GM12878 (cell line): ENCODE data around the gene CORO2B. TPM values are rescaled to one million over a fixed set of nuclear protein-coding genes. Genes with fewer than 3 reads are reported as not detected.

Source experiments
- ATAC-seq: fragments of 200-7000 bp; cut with Tn5 transposase; 3 replicates; pipeline ENCODE4 v1.9.1; 2020; ENCODE audit warnings: mild to moderate bottlenecking, moderate library complexity
- BruUV-seq: library from RNA; stranded (reverse); fragments of 400-500 nt; replicated peaks from 2 replicates; lab custom pipeline; 2021; lab: Mats Ljungman, UMichigan
- CTCF ChIA-PET: fragments of 300-600 bp; sonication (Branson Sonifier 250); formaldehyde crosslinking; extraction: SDS; loops from one replicate; lab custom pipeline; 2021; ENCODE audit warnings: inconsistent platforms; lab: Yijun Ruan, JAX
- POLR2A ChIA-PET: fragments of 350-600 bp; formaldehyde crosslinking; extraction: SDS; loops from one replicate; lab custom pipeline; 2021; ENCODE audit warnings: inconsistent platforms; lab: Charles Lee
- RAD21 ChIA-PET: fragments of 300-600 bp; sonication (Branson Sonifier 250); formaldehyde crosslinking; loops from one replicate; lab custom pipeline; 2023; ENCODE audit warnings: antibody characterized with exemption; ENCODE audit not compliant: unreplicated experiment; lab: Charles Lee
- SMC1A ChIA-PET: fragments of 300-600 bp; sonication (Branson Sonifier 250); formaldehyde crosslinking; loops from one replicate; lab custom pipeline; 2023; ENCODE audit not compliant: unreplicated experiment, uncharacterized antibody; lab: Charles Lee
- DNase-seq: peaks from one replicate; pipeline ENCODE4 v3.0.0-alpha.2; 2011; ENCODE audit warnings: low read depth, low spot score
- FAIRE-seq: peaks from 3 replicates; lab custom pipeline; 2011; peaks lifted over from hg19 to GRCh38; lab: Jason Lieb, UNC
- H2AFZ ChIP-seq: 2 replicates; pipeline ENCODE4 v1.6.0; 2011; ENCODE audit warnings: low read depth, low read length, control low read depth; ENCODE audit not compliant: control insufficient read depth
- H3K27ac ChIP-seq: 2 replicates; pipeline ENCODE4 v1.5.1; 2011; ENCODE audit warnings: control low read depth; ENCODE audit not compliant: control insufficient read depth, insufficient read depth
- H3K27me3 ChIP-seq, 2 experiments: replicated peaks in 1 of 2; 2 replicates each; pipeline versions ENCODE4 v1.6.0 to v1.6.1; 2011; ENCODE audit warnings: low read length in 1 of 2; ENCODE audit not compliant: control insufficient read depth in 2 of 2, insufficient read depth in 2 of 2
- H3K36me3 ChIP-seq, 2 experiments: 2 replicates each; pipeline ENCODE4 v1.5.1; 2011; ENCODE audit warnings: low read length in 1 of 2; ENCODE audit not compliant: control insufficient read depth in 2 of 2, insufficient read depth in 2 of 2
- H3K4me1 ChIP-seq: 2 replicates; pipeline ENCODE4 v1.6.1; 2011; ENCODE audit warnings: mild to moderate bottlenecking, low read length, moderate library complexity, mixed read lengths; ENCODE audit not compliant: control insufficient read depth, insufficient read depth
- H3K4me2 ChIP-seq: 2 replicates; pipeline ENCODE4 v1.6.0; 2011; ENCODE audit warnings: control low read depth; ENCODE audit not compliant: control insufficient read depth, insufficient read depth
- H3K4me3 ChIP-seq: fragments of 200-600 bp; sonication (generic); 2 replicates; pipeline ENCODE4 v1.5.1; 2016
- H3K79me2 ChIP-seq: 2 replicates; pipeline ENCODE4 v1.6.0; 2011; ENCODE audit warnings: low read length; ENCODE audit not compliant: control insufficient read depth, insufficient read depth
- H3K9ac ChIP-seq: 2 replicates; pipeline ENCODE4 v1.8.0; 2011; ENCODE audit warnings: low read length, control low read depth, mixed read lengths; ENCODE audit not compliant: control insufficient read depth, insufficient read depth
- H3K9me3 ChIP-seq: replicated peaks from 3 replicates; pipeline ENCODE4 v1.5.1; 2011; ENCODE audit warnings: mild to moderate bottlenecking, low read length; ENCODE audit not compliant: control insufficient read depth, insufficient read depth
- H4K20me1 ChIP-seq: 2 replicates; pipeline ENCODE4 v1.6.0; 2011; ENCODE audit not compliant: control insufficient read depth, insufficient read depth
- ASH2L ChIP-seq: fragments of 300-600, 200-600 bp; sonication (generic); IDR thresholded peaks from 2 replicates; pipeline ENCODE4 v1.6.1; 2017; ENCODE audit warnings: low read depth, mild to moderate bottlenecking, borderline replicate concordance
- CEBPB ChIP-seq, 2 experiments: fragments of 150-350 bp in 1 of 2; IDR thresholded peaks; 2 replicates each; pipeline ENCODE4 v1.6.1; 2012 to 2014; ENCODE audit warnings: low read depth in 2 of 2, low read length in 2 of 2, borderline replicate concordance in 1 of 2, inconsistent platforms in 1 of 2
- GABPA ChIP-seq: IDR thresholded peaks from 2 replicates; pipeline ENCODE4 v1.6.1; 2014; ENCODE audit warnings: antibody characterized with exemption, low read depth, mild to moderate bottlenecking, inconsistent platforms
- HDAC6 ChIP-seq: fragments of 200-600 bp; sonication (generic); IDR thresholded peaks from one replicate; pipeline ENCODE4 v1.8.0; 2017; ENCODE audit warnings: antibody characterized with exemption; ENCODE audit not compliant: unreplicated experiment
- IKZF2 ChIP-seq, 2 experiments: fragments of 450-650 bp; IDR thresholded peaks; 2 replicates each; pipeline ENCODE4 v1.6.1; 2017; ENCODE audit warnings: mild to moderate bottlenecking in 2 of 2, moderate library complexity in 2 of 2
- JUND ChIP-seq: IDR thresholded peaks from 2 replicates; pipeline ENCODE4 v1.6.1; 2012; ENCODE audit warnings: low read depth, mild to moderate bottlenecking, low read length, improper control_type of control experiment, moderate library complexity
- NFYA ChIP-seq: IDR thresholded peaks from 2 replicates; pipeline ENCODE4 v1.6.1; 2011; ENCODE audit warnings: low read depth, mild to moderate bottlenecking, low read length, improper control_type of control experiment, borderline replicate concordance
- NFYB ChIP-seq: IDR thresholded peaks from 2 replicates; pipeline ENCODE4 v1.6.1; 2011; ENCODE audit warnings: low read depth, mild to moderate bottlenecking, low read length, improper control_type of control experiment, moderate library complexity; ENCODE audit not compliant: insufficient read depth
- NR2C2 ChIP-seq: IDR thresholded peaks from 2 replicates; pipeline ENCODE4 v1.6.1; 2011; ENCODE audit warnings: borderline replicate concordance, low read depth; ENCODE audit not compliant: control insufficient read depth, insufficient read length
- RCOR1 ChIP-seq: conservative IDR thresholded peaks from 2 replicates; pipeline ENCODE4 v1.6.1; 2012; ENCODE audit warnings: low read depth, low read length, improper control_type of control experiment
- RELA ChIP-seq: fragments of 450-650 bp; IDR thresholded peaks from 2 replicates; pipeline ENCODE4 v1.8.0; 2014; ENCODE audit warnings: borderline replicate concordance; ENCODE audit not compliant: partially characterized antibody
- SIX5 ChIP-seq: IDR thresholded peaks from 2 replicates; pipeline ENCODE4 v1.6.1; 2011; ENCODE audit warnings: mild to moderate bottlenecking, low read depth, low read length, moderate library complexity; ENCODE audit not compliant: severe bottlenecking
- SP1 ChIP-seq: IDR thresholded peaks from one replicate; pipeline ENCODE4 v1.6.1; 2011; ENCODE audit warnings: low read depth, low read length
- ZNF207 ChIP-seq: fragments of 450-650 bp; IDR thresholded peaks from 2 replicates; pipeline ENCODE4 v1.6.1; 2014; ENCODE audit warnings: antibody characterized with exemption, mild to moderate bottlenecking, borderline replicate concordance
- WGBS: methylation state at CpG from one replicate; pipeline ENCODE4 v1.1.6; 2016; ENCODE audit warnings: low lambda C conversion rate; ENCODE audit not compliant: insufficient replicate concordance, insufficient coverage; ENCODE audit errors: missing lambda C conversion rate; 5-methylcytosine and 5-hydroxymethylcytosine counted together
- in situ Hi-C: fragments of 300-500 bp; cut with MboI; formaldehyde crosslinking; loops from 9 replicates; pipeline ENCODE4 v1.14.3; 2018; ENCODE audit warnings: mixed read lengths
- intact Hi-C: fragments of 100-400 bp; cut with micrococcal nuclease; formaldehyde crosslinking; loops from one replicate; pipeline ENCODE4 v1.14.2; 2022; ENCODE audit not compliant: unreplicated experiment
- polyA plus RNA-seq, 11 experiments: library from polyadenylated mRNA; depleted of rRNA in 4 of 11; unstranded in 6 of 11; stranded (reverse) in 5 of 11; fragments of >200 nt; fragmentation: Nextera tagmentation in 4 of 11; fragmentation: Illumina TruSeq in 1 of 11; extraction: Ambion mirVana in 4 of 11; extraction: Trizol in 1 of 11; gene quantifications; 1 replicate in 1 of 11; 2 replicates in 10 of 11; pipeline versions ENCODE4 v1.2.1 to v1.2.3, GENCODE V29; 2011 to 2016; ENCODE audit warnings: inconsistent platforms in 2 of 11, missing spikeins in 2 of 11, low read depth in 1 of 11
- total RNA-seq, 4 experiments: library from RNA; depleted of rRNA in 3 of 4; stranded (reverse); fragments of >200 nt in 3 of 4; fragmentation: Illumina TruSeq in 1 of 4; extraction: Trizol in 1 of 4; gene quantifications; 2 replicates each; pipeline versions ENCODE4 v1.2.1 to v1.2.3, GENCODE V29; 2013 to 2021
- TF ChIP-seq, protein P1 (sequence below): fragments of 150-350 bp; IDR thresholded peaks from 2 replicates; pipeline ENCODE4 v1.6.1; 2014; ENCODE audit warnings: mild to moderate bottlenecking, low read depth, low read length
- TF ChIP-seq, protein P2 (sequence below): fragments of 450-650 bp; IDR thresholded peaks from 2 replicates; pipeline ENCODE4 v1.6.1; 2017; ENCODE audit warnings: mild to moderate bottlenecking, low read depth, inconsistent platforms; ENCODE audit not compliant: poor library complexity, severe bottlenecking
- TF ChIP-seq, protein P3 (sequence below): fragments of 450-650 bp; conservative IDR thresholded peaks from 2 replicates; pipeline ENCODE4 v1.6.1; 2017; ENCODE audit warnings: mild to moderate bottlenecking, moderate library complexity

Gene CORO2B
- total and polyA plus RNA-seq, 10 of the 15 experiments (the other 5 are each of a cell fraction or from before 2014, with no cell fraction given) = 0.05 to 0.73 (median 0.13) TPM; not detected in 4

DNA sequence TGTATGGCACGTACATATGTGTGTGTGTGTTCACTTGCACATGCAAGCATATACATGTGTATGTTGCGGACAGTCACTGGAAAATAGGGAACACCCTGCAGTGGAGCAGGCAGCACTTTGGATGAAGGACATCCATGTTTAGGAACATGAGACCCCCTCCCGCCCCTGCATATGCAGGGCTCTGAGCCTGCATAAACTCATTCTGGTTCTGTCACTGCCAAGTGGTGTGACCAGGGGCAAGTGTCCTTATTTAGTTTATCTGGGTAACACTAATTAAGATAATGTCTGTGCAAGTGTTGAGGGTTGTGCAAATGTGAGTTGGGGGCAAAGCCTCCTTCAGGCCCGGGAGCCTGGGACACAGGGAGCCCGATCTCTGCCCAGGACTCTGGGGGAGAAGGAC lies 105.7 kb downstream of the CORO2B start:
- no peak for TF ChIP-seq NFYB
- TF ChIP-seq NR2C2 = no peak
- TF ChIP-seq NFYA = no peak
- TF ChIP-seq, protein P1, sequence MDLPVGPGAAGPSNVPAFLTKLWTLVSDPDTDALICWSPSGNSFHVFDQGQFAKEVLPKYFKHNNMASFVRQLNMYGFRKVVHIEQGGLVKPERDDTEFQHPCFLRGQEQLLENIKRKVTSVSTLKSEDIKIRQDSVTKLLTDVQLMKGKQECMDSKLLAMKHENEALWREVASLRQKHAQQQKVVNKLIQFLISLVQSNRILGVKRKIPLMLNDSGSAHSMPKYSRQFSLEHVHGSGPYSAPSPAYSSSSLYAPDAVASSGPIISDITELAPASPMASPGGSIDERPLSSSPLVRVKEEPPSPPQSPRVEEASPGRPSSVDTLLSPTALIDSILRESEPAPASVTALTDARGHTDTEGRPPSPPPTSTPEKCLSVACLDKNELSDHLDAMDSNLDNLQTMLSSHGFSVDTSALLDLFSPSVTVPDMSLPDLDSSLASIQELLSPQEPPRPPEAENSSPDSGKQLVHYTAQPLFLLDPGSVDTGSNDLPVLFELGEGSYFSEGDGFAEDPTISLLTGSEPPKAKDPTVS = no peak
- no peak for TF ChIP-seq IKZF2 (IDR thresholded peaks at IDR 0.05)
- no peak for TF ChIP-seq RCOR1
- TF ChIP-seq HDAC6 = no peak
- TF ChIP-seq, protein P2, sequence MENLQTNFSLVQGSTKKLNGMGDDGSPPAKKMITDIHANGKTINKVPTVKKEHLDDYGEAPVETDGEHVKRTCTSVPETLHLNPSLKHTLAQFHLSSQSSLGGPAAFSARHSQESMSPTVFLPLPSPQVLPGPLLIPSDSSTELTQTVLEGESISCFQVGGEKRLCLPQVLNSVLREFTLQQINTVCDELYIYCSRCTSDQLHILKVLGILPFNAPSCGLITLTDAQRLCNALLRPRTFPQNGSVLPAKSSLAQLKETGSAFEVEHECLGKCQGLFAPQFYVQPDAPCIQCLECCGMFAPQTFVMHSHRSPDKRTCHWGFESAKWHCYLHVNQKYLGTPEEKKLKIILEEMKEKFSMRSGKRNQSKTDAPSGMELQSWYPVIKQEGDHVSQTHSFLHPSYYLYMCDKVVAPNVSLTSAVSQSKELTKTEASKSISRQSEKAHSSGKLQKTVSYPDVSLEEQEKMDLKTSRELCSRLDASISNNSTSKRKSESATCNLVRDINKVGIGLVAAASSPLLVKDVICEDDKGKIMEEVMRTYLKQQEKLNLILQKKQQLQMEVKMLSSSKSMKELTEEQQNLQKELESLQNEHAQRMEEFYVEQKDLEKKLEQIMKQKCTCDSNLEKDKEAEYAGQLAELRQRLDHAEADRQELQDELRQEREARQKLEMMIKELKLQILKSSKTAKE = no peak
- no peak for TF ChIP-seq JUND
- TF ChIP-seq GABPA = no peak
- no peak for TF ChIP-seq ASH2L
- no peak for TF ChIP-seq SP1
- no peak for TF ChIP-seq SIX5
- TF ChIP-seq ZNF207 = no peak
- TF ChIP-seq CEBPB (IDR thresholded peaks at IDR 0.05; ENCODE audit: borderline replicate concordance in 1 of 2, low read depth in 2 of 2, low read length in 2 of 2) = no peak
- no peak for TF ChIP-seq RELA
- TF ChIP-seq, protein P3, sequence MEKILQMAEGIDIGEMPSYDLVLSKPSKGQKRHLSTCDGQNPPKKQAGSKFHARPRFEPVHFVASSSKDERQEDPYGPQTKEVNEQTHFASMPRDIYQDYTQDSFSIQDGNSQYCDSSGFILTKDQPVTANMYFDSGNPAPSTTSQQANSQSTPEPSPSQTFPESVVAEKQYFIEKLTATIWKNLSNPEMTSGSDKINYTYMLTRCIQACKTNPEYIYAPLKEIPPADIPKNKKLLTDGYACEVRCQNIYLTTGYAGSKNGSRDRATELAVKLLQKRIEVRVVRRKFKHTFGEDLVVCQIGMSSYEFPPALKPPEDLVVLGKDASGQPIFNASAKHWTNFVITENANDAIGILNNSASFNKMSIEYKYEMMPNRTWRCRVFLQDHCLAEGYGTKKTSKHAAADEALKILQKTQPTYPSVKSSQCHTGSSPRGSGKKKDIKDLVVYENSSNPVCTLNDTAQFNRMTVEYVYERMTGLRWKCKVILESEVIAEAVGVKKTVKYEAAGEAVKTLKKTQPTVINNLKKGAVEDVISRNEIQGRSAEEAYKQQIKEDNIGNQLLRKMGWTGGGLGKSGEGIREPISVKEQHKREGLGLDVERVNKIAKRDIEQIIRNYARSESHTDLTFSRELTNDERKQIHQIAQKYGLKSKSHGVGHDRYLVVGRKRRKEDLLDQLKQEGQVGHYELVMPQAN = no peak
- no peaks in the 10 kb centered on the region for H3K4me1 ChIP-seq
- ChIA-PET RAD21 (no interaction called here), CTCF (interaction anchor here (3.9 kb wide), 1 partner anchor 10 kb away, joined by 17 read pairs; no protein-coding TSS in a partner anchor), POLR2A (no interaction called here), SMC1A (no interaction called here)
- WGBS = 35% methylated on average over 5 of the region's 5 CpGs
- no peaks in the 10 kb centered on the region for H3K9me3 ChIP-seq
- H4K20me1 ChIP-seq = no peaks in the 10 kb centered on the region
- peaks cover 0 to 5% of the 10 kb centered on the region in 2 experiments; a peak in 1 of 4 replicates for H3K27me3 ChIP-seq
- H3K27ac ChIP-seq = no peak overlapping the region
- H2AFZ ChIP-seq = no peak overlapping the region
- FAIRE-seq (no peak), DNase-seq (no peak), ATAC-seq (no peak)
- H3K4me3 ChIP-seq = no peak overlapping the region
- H3K79me2 ChIP-seq = no peaks in the 10 kb centered on the region
- no peaks in the 10 kb centered on the region for H3K36me3 ChIP-seq
- H3K9ac ChIP-seq = no peak overlapping the region
- intact Hi-C loops (no loop called here), in situ Hi-C loops (no loop called here)
- BruUV-seq = no TSS peak
- H3K4me2 ChIP-seq = no peak overlapping the region
